GM12892 (cell line): ENCODE measurements around the gene CEP19.

Experiments
- POLR2A ChIP-seq: IDR thresholded peaks from 2 replicates; pipeline ENCODE4 v1.6.1; 2011; ENCODE audit warnings: low read depth, low read length, control low read depth
- POLR2AphosphoS5 ChIP-seq: IDR thresholded peaks from 2 replicates; pipeline ENCODE4 v1.6.1; 2011; ENCODE audit warnings: low read depth, low read length, control low read depth
- TAF1 ChIP-seq: IDR thresholded peaks from 2 replicates; pipeline ENCODE4 v1.6.1; 2011; ENCODE audit warnings: low read depth, mild to moderate bottlenecking, control low read depth, low read length, borderline replicate concordance

GRCh38 chr3:196757876-196758739 lies 46.1 kb upstream of the CEP19 start:
- TF ChIP-seq TAF1 (no peak), POLR2AphosphoS5 (no peak), POLR2A (no peak)
